Nephron (organoid): ENCODE data around the gene CTSH.
"Not testable (repeated sequence)": the region's sequence is repeated elsewhere in the genome, so short reads cannot be mapped to it uniquely, and the experiment has no call there.

Experiments used
- H3K27ac Mint-ChIP-seq, 3 experiments: 2 replicates each; pipeline ENCODE4 v1.8.0; 2020; ENCODE audit warnings: mixed read lengths in 3 of 3, mild to moderate bottlenecking in 2 of 3, moderate library complexity in 1 of 3
- H3K27me3 Mint-ChIP-seq: 2 replicates; pipeline ENCODE4 v1.8.0; 2021; ENCODE audit warnings: low read depth, mild to moderate bottlenecking, moderate library complexity, mixed read lengths
- H3K36me3 Mint-ChIP-seq: 2 replicates; pipeline ENCODE4 v1.8.0; 2020; ENCODE audit warnings: low read depth, mixed read lengths
- H3K4me1 Mint-ChIP-seq: 2 replicates; pipeline ENCODE4 v1.8.0; 2020; ENCODE audit warnings: mixed read lengths
- H3K4me3 Mint-ChIP-seq, 3 experiments: 2 replicates each; pipeline ENCODE4 v1.8.0; 2020; ENCODE audit warnings: mild to moderate bottlenecking in 3 of 3, mixed read lengths in 3 of 3, moderate library complexity in 2 of 3
- H3K9me3 Mint-ChIP-seq: 2 replicates; pipeline ENCODE4 v1.8.0; 2020; ENCODE audit warnings: mixed read lengths
- TF ChIP-seq, protein P1 (sequence below), 3 experiments: fragments of 200-600 bp; sonication (generic); IDR thresholded peaks; one replicate each; pipeline ENCODE4 v1.5.0; 2021; ENCODE audit warnings: antibody characterized with exemption in 3 of 3; ENCODE audit not compliant: unreplicated experiment in 3 of 3

The CTSH gene

DNA sequence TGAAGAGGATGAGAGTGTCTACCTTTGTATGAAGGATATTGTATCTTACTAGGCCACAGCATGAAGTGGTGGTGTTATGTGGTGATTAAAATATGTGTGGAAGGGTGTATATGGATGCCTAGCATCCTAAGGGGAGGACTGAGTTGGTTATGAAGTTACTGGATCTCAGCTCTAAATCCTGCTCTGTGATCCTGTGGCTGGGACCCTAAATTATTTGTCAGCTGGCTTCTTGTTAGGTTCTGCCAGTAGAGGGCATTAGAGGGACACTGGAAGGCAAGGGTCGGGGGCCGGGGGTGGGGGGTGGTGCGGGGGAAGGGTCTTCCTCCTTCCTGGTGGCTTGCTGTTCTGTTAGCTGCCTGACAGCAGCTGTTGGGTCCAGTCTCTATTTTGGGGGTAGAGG is 37.3 kb downstream of the CTSH start:
- Mint-ChIP-seq H3K27ac (peak overlapping the region in 2 of 3 experiments; percentile 21 to 36), H3K9me3 (no peaks in the 10 kb centered on the region), H3K4me1 (peaks cover 30% of the 10 kb centered on the region), H3K36me3 (peaks cover 78% of the 10 kb centered on the region), H3K27me3 (no peaks in the 10 kb centered on the region), H3K4me3 (no peak overlapping the region)
- TF ChIP-seq, protein P1, sequence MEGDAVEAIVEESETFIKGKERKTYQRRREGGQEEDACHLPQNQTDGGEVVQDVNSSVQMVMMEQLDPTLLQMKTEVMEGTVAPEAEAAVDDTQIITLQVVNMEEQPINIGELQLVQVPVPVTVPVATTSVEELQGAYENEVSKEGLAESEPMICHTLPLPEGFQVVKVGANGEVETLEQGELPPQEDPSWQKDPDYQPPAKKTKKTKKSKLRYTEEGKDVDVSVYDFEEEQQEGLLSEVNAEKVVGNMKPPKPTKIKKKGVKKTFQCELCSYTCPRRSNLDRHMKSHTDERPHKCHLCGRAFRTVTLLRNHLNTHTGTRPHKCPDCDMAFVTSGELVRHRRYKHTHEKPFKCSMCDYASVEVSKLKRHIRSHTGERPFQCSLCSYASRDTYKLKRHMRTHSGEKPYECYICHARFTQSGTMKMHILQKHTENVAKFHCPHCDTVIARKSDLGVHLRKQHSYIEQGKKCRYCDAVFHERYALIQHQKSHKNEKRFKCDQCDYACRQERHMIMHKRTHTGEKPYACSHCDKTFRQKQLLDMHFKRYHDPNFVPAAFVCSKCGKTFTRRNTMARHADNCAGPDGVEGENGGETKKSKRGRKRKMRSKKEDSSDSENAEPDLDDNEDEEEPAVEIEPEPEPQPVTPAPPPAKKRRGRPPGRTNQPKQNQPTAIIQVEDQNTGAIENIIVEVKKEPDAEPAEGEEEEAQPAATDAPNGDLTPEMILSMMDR (IDR thresholded peaks at IDR 0.05; ENCODE audit: unreplicated experiment in 3 of 3): peak; percentile 17 to 37 (median 22)

DNA sequence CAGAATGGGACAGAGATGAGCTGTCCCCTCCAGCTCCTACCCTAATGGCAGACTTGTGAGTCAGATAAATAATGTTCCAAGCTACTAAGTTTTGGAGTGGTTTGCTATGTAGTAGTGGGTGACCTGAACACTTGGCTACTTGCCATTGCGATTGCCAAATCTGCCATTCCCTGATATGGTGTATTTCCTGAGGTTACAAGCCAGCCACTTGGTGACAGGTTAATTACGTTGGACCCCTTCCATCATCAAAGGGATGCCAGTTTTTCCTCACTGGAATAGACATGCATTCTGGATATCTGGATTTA is 38.6 kb downstream of the CTSH start:
- Mint-ChIP-seq H3K27me3 (no peaks in the 10 kb centered on the region), H3K4me3 (no peak overlapping the region), H3K9me3 (no peaks in the 10 kb centered on the region), H3K36me3 (peaks cover 79% of the 10 kb centered on the region), H3K27ac (peak overlapping the region in 1 of 3 experiments; percentile 10), H3K4me1 (peaks cover 37% of the 10 kb centered on the region)
- TF ChIP-seq, protein P1 (IDR thresholded peaks at IDR 0.05; ENCODE audit: unreplicated experiment in 3 of 3): no peak

DNA sequence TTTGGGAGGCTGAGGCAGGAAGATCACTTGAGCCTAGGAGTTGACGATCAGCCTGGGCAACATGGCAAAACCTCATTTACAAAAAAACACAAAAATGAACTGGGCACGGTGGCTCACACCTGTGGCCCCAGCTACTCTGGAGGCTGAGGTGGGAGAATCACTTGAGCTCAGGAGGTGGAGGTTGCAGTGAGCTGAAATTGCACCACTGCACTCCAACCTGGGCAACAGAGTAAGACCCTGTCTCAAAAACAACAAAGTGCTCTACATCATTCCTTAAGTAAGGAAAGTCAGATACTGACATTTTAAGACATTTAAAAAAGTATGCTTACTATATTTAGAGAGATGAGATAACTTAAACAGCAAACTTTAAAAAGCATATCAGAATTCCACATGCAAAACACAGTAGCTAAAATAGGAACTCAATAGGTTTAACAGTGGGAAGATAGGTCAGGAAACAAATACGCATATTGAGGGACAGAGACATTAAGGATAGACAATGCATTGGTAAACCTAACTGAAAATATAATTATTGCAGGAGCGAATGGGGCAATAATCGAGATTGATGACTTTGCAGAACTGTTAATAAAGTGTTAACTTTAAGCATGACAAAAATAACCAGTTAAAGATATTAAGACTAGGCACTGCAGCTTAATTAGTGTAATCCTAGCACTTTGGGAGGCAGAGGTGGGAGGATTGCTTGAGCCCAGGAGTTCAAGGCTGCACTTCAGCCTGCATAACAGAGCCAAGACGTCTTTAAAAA is 40.1 kb downstream of the CTSH start:
- peaks cover 31% of the 10 kb centered on the region for H3K4me1 Mint-ChIP-seq
- peak overlapping the region in 2 of 3 experiments; percentile 5 to 68 for H3K27ac Mint-ChIP-seq
- H3K27me3 Mint-ChIP-seq: no peaks in the 10 kb centered on the region
- peaks cover 84% of the 10 kb centered on the region for H3K36me3 Mint-ChIP-seq
- no peak overlapping the region for H3K4me3 Mint-ChIP-seq
- TF ChIP-seq, protein P1 (IDR thresholded peaks at IDR 0.05; ENCODE audit: unreplicated experiment in 3 of 3): no peak
- no peaks in the 10 kb centered on the region for H3K9me3 Mint-ChIP-seq

DNA sequence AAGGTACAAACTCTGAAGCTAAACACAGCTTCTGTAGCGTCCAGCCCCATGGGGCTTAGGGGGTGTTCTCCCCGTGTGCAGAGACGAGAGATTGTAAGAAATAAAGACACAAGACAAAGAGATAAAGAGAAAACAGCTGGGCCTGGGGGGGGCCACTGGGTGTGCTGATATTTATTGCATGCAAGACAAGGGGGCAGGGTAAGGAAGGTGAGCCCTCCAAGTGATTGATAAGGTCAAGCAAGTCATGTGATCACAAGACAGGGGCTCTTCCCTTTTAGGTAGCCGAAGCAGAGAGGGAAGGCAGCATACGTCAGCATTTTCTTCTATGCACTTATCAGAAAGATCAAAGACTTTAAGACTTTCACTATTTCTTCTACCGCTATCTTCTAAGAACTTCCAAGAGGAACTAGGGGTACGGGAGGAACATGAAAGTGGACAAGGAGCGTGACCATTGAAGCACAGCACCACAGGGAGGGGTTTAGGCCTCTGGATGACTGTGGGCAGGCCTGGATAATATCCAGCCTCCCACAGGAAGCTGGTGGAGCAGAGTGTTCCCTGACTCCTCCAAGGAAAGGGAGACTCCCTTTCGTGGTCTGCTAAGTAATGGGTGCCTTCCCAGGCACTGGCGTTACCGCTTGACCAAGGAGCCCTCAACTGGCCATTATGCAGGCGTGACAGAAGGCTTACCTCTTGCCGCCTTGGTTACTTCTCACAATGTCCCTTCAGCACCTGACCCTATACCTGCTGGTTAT is 42.4 kb downstream of the CTSH start:
- Mint-ChIP-seq H3K36me3 (peaks cover 89% of the 10 kb centered on the region), H3K4me1 (peaks cover 23% of the 10 kb centered on the region), H3K27ac (peak overlapping the region; percentile 54 to 82 (median 56))
- not testable (repeated sequence) for H3K9me3 Mint-ChIP-seq, H3K4me3 Mint-ChIP-seq, H3K27me3 Mint-ChIP-seq

DNA sequence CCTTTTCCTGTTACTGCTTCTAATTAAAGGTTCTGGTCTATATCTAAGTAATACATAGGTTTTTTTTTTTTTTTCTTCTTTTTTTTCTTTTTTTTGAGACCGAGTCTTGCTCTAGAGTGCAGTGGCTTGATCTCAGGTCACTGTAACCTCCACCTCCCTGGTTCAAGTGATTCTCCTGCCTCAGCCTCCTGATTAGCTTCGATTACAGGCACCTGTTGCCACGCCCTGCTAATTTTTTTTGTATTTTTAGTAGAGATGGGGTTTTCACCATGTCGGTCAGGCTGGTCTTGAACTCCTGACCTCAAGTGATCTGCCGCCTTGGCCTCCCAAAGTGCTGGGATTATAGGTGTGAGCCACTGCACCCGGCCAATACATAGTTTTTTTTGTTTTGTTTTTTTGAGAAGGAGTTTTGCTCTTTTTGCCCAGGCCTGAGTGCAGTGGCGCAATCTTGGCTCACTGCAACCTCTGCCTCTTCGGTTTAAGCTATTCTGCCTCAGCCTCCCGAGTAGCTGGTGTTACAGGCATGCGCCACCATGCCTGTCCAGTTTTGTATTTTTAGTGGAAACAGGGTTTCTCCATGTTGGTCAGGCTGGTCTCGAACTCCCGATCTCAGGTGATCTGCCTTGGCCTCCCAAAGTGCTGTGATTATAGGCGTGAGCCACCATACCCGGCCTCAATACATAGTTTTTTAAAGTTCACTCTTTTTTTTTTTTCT is 43.9 kb downstream of the CTSH start:
- H3K4me3 Mint-ChIP-seq, H3K27me3 Mint-ChIP-seq, H3K9me3 Mint-ChIP-seq, H3K27ac Mint-ChIP-seq: not testable (repeated sequence)
- H3K4me1 Mint-ChIP-seq: peaks cover 12% of the 10 kb centered on the region
- H3K36me3 Mint-ChIP-seq: peaks cover 89% of the 10 kb centered on the region

DNA sequence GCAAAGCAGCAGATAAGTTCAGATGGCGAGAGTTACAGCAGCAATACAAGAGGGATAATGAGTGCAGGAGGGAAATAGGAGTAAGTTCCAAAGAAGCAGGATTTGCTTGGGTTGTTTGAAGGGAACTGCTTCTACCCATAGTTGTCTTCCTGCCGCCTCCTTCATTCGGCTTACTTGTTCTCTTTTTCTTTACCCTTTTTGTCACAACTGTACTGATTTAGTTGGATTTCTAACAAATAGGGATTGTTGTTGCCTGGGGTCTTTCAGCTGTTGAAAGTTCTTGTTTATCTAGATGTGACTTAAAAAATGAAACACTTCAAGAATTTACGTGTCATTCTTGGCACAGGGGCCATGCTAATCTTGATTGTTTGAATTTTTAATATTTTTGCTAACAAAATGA is 46.3 kb downstream of the CTSH start:
- H3K27ac Mint-ChIP-seq: peak overlapping the region in 2 of 3 experiments; percentile 4 to 55

More for the DNA sequence above, 46.3 kb downstream of the CTSH start:
- no peak overlapping the region for H3K4me3 Mint-ChIP-seq
- no peaks in the 10 kb centered on the region for H3K27me3 Mint-ChIP-seq
- H3K9me3 Mint-ChIP-seq: no peaks in the 10 kb centered on the region
- peaks cover 94% of the 10 kb centered on the region for H3K36me3 Mint-ChIP-seq
- peaks cover 7% of the 10 kb centered on the region for H3K4me1 Mint-ChIP-seq
- TF ChIP-seq, protein P1 (IDR thresholded peaks at IDR 0.05; ENCODE audit: unreplicated experiment in 3 of 3): no peak
